ENCODE data around the gene DDX24. TPM values are rescaled to one million over a fixed set of nuclear protein-coding genes. Genes with fewer than 3 reads are reported as not detected.

DDX24 gene
- total and polyA plus RNA-seq, 9 donors = 80.5 to 114 (median 85.4) TPM

GRCh38 chr14:94003397-94003796, 77.6 kb downstream of the DDX24 start:
- Histone ChIP-seq H3K4me1 (ENCODE audit: control insufficient read depth, insufficient read depth, low read length) (peaks cover 22% of the 10 kb centered on the region), H3K36me3 (ENCODE audit: control insufficient read depth, insufficient read depth, low read length) (no peaks in the 10 kb centered on the region), H3K27ac (ENCODE audit: low read length) (no peak overlapping the region), H3K4me3 (ENCODE audit: low read length) (no peak overlapping the region), H3K27me3 (ENCODE audit: control insufficient read depth, insufficient read depth, low read length) (no peaks in the 10 kb centered on the region), H3K9me3 (replicated peaks; ENCODE audit: control insufficient read depth, low read depth, low read length) (no peaks in the 10 kb centered on the region)
- 58% methylated on average over 3 of the region's 4 CpGs for WGBS (ENCODE audit: insufficient coverage)
- no peak for DNase-seq

GRCh38 chr14:94001501-94002396, 79.3 kb downstream of the DDX24 start:
- 40% methylated on average over 22 of the region's 26 CpGs for WGBS (ENCODE audit: insufficient coverage)
- H3K27ac ChIP-seq (ENCODE audit: low read length) = no peak overlapping the region

GRCh38 chr14:94001016-94001415, 80.0 kb downstream of the DDX24 start:
- Histone ChIP-seq H3K27ac (ENCODE audit: low read length) (no peak overlapping the region), H3K4me3 (ENCODE audit: low read length) (no peak overlapping the region), H3K9me3 (replicated peaks; ENCODE audit: control insufficient read depth, low read depth, low read length) (no peaks in the 10 kb centered on the region), H3K36me3 (ENCODE audit: control insufficient read depth, insufficient read depth, low read length) (no peaks in the 10 kb centered on the region), H3K27me3 (ENCODE audit: control insufficient read depth, insufficient read depth, low read length) (peaks cover 5% of the 10 kb centered on the region), H3K4me1 (ENCODE audit: control insufficient read depth, insufficient read depth, low read length) (peaks cover 43% of the 10 kb centered on the region)
- DNase-seq = peak; percentile 51
- 34% methylated on average over 9 of the region's 13 CpGs for WGBS (ENCODE audit: insufficient coverage)

More at GRCh38 chr14:94001501-94002396, 79.3 kb downstream of the DDX24 start:
- peaks cover 36% of the 10 kb centered on the region for H3K4me1 ChIP-seq (ENCODE audit: control insufficient read depth, insufficient read depth, low read length)
- no peaks in the 10 kb centered on the region for H3K36me3 ChIP-seq (ENCODE audit: control insufficient read depth, insufficient read depth, low read length)
- DNase-seq = peak; percentile 74
- no peak overlapping the region for H3K4me3 ChIP-seq (ENCODE audit: low read length)
- no peaks in the 10 kb centered on the region for H3K9me3 ChIP-seq (replicated peaks; ENCODE audit: control insufficient read depth, low read depth, low read length)
- peaks cover 2% of the 10 kb centered on the region for H3K27me3 ChIP-seq (ENCODE audit: control insufficient read depth, insufficient read depth, low read length)

GRCh38 chr14:94000267-94000666, 80.7 kb downstream of the DDX24 start:
- 96% methylated on average over 2 of the region's 6 CpGs for WGBS (ENCODE audit: insufficient coverage)
- no peak overlapping the region for H3K4me3 ChIP-seq (ENCODE audit: low read length)
- H3K27me3 ChIP-seq (ENCODE audit: control insufficient read depth, insufficient read depth, low read length) = peaks cover 5% of the 10 kb centered on the region
- H3K9me3 ChIP-seq (replicated peaks; ENCODE audit: control insufficient read depth, low read depth, low read length) = no peaks in the 10 kb centered on the region
- no peaks in the 10 kb centered on the region for H3K36me3 ChIP-seq (ENCODE audit: control insufficient read depth, insufficient read depth, low read length)
- H3K27ac ChIP-seq (ENCODE audit: low read length) = no peak overlapping the region
- peaks cover 51% of the 10 kb centered on the region for H3K4me1 ChIP-seq (ENCODE audit: control insufficient read depth, insufficient read depth, low read length)
- no peak for DNase-seq

GRCh38 chr14:93999573-93999972, 81.4 kb downstream of the DDX24 start:
- 77% methylated on average over 5 of the region's 8 CpGs for WGBS (ENCODE audit: insufficient coverage)
- Histone ChIP-seq H3K4me3 (ENCODE audit: low read length) (no peak overlapping the region), H3K27ac (ENCODE audit: low read length) (no peak overlapping the region), H3K27me3 (ENCODE audit: control insufficient read depth, insufficient read depth, low read length) (peaks cover 5% of the 10 kb centered on the region), H3K36me3 (ENCODE audit: control insufficient read depth, insufficient read depth, low read length) (no peaks in the 10 kb centered on the region), H3K4me1 (ENCODE audit: control insufficient read depth, insufficient read depth, low read length) (peaks cover 57% of the 10 kb centered on the region), H3K9me3 (replicated peaks; ENCODE audit: control insufficient read depth, low read depth, low read length) (no peaks in the 10 kb centered on the region)
- DNase-seq = no peak

GRCh38 chr14:93998871-93999403, 82.1 kb downstream of the DDX24 start:
- Histone ChIP-seq H3K27me3 (ENCODE audit: control insufficient read depth, insufficient read depth, low read length) (peaks cover 5% of the 10 kb centered on the region), H3K27ac (ENCODE audit: low read length) (no peak overlapping the region), H3K4me3 (ENCODE audit: low read length) (no peak overlapping the region), H3K36me3 (ENCODE audit: control insufficient read depth, insufficient read depth, low read length) (no peaks in the 10 kb centered on the region), H3K4me1 (ENCODE audit: control insufficient read depth, insufficient read depth, low read length) (peaks cover 58% of the 10 kb centered on the region), H3K9me3 (replicated peaks; ENCODE audit: control insufficient read depth, low read depth, low read length) (no peaks in the 10 kb centered on the region)
- no peak for DNase-seq
- 74% methylated on average over 7 of the region's 7 CpGs for WGBS (ENCODE audit: insufficient coverage)

Other genes starting within 250 kb of the DDX24 start
- gene FAM181A, start 153.9 kb downstream of the DDX24 start, total RNA-seq = not detected
- gene FAM181A, start 153.9 kb downstream of the DDX24 start, polyA plus RNA-seq (ENCODE audit: insufficient read depth in 1 of 8, insufficient read length in 8 of 8, low replicate concordance in 1 of 8) = under 1 TPM in 2 of 8 donors, not detected in 6; 0.10 to 0.15 TPM
- 32.3 TPM for gene ASB2, start 104.6 kb downstream of the DDX24 start, total RNA-seq
- 10 to 100 TPM; 15.0 to 26.1 (median 22.5) TPM for gene ASB2, start 104.6 kb downstream of the DDX24 start, polyA plus RNA-seq (ENCODE audit: insufficient read depth in 1 of 8, insufficient read length in 8 of 8, low replicate concordance in 1 of 8)
- 0.04 TPM for gene CCDC197, start 83.9 kb downstream of the DDX24 start, total RNA-seq
- under 1 TPM in 3 of 8 donors, not detected in 5; 0.18 to 0.32 (median 0.27) TPM for gene CCDC197, start 83.9 kb downstream of the DDX24 start, polyA plus RNA-seq (ENCODE audit: insufficient read depth in 1 of 8, insufficient read length in 8 of 8, low replicate concordance in 1 of 8)
- gene OTUB2, start 54.9 kb downstream of the DDX24 start, total RNA-seq = 0.93 TPM
- gene OTUB2, start 54.9 kb downstream of the DDX24 start, polyA plus RNA-seq (ENCODE audit: insufficient read depth in 1 of 8, insufficient read length in 8 of 8, low replicate concordance in 1 of 8) = 1 to 10 TPM in 6 of 8 donors, under 1 TPM in 2; 0.59 to 1.3 (median 1.1) TPM
- gene IFI27L1, start 108 bp upstream of the DDX24 start, total RNA-seq = 17.2 TPM
- 10 to 100 TPM in 7 of 8 donors, 1 to 10 TPM in 1; 10.0 to 19.8 (median 15.0) TPM for gene IFI27L1, start 108 bp upstream of the DDX24 start, polyA plus RNA-seq (ENCODE audit: insufficient read depth in 1 of 8, insufficient read length in 8 of 8, low replicate concordance in 1 of 8)
- gene IFI27, start 29.5 kb upstream of the DDX24 start, total RNA-seq = 5.6 TPM
- 1 to 10 TPM; 2.1 to 4.3 (median 2.9) TPM for gene IFI27, start 29.5 kb upstream of the DDX24 start, polyA plus RNA-seq (ENCODE audit: insufficient read depth in 1 of 8, insufficient read length in 8 of 8, low replicate concordance in 1 of 8)
- gene IFI27L2, start 48.4 kb upstream of the DDX24 start, total RNA-seq = 21.9 TPM
- 10 to 100 TPM; 11.9 to 24.6 (median 16.8) TPM for gene IFI27L2, start 48.4 kb upstream of the DDX24 start, polyA plus RNA-seq (ENCODE audit: insufficient read depth in 1 of 8, insufficient read length in 8 of 8, low replicate concordance in 1 of 8)
- 0.09 TPM for gene PPP4R4, start 93.1 kb upstream of the DDX24 start, total RNA-seq
- gene PPP4R4, start 93.1 kb upstream of the DDX24 start, polyA plus RNA-seq (ENCODE audit: insufficient read depth in 1 of 8, insufficient read length in 8 of 8, low replicate concordance in 1 of 8) = under 1 TPM; 0.08 to 0.16 (median 0.10) TPM
- not detected for gene SERPINA10, start 212.1 kb upstream of the DDX24 start, total RNA-seq
- gene SERPINA10, start 212.1 kb upstream of the DDX24 start, polyA plus RNA-seq (ENCODE audit: insufficient read depth in 1 of 8, insufficient read length in 8 of 8, low replicate concordance in 1 of 8) = under 1 TPM in 5 of 8 donors, not detected in 3; 0.03 to 0.19 (median 0.05) TPM
- gene SERPINA6, start 242.1 kb upstream of the DDX24 start, total RNA-seq = not detected
- gene SERPINA6, start 242.1 kb upstream of the DDX24 start, polyA plus RNA-seq (ENCODE audit: insufficient read depth in 1 of 8, insufficient read length in 8 of 8, low replicate concordance in 1 of 8) = under 1 TPM in 2 of 8 donors, not detected in 6; 0.28 to 0.54 TPM

All from muscle of leg (tissue), 11 donors.